ENCODE results near the gene GOLGA3. TPM values are rescaled to one million over a fixed set of nuclear protein-coding genes. Genes with fewer than 3 reads are reported as not detected.

GOLGA3 gene
- total and polyA plus RNA-seq, 2 donors (not counting 1 experiment from before 2014, with no cell fraction given), result 32.7 to 66.0 TPM

DNA sequence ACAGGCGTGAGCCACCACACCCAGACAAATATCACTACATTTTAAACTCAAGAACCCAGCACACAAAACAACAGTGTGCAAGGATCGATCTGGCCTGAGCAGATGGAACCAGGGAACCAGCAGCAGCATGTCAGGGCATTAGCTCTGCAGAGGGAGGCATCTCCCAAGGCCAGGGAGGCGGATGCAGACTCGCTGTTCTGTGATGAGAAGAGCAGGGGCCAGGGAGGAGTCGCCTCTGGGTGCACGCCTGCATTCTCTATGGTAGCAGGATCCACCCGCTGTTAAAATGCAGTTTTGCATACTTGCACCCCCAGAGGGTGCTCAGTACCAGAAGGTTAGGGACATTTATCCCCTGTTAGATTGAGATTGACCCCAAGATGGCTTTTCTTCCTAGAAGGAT, 100.2 kb downstream of the GOLGA3 start:
- Histone ChIP-seq H3K4me2 (replicated peaks; ENCODE audit: low read depth, low read length, poor library complexity, severe bottlenecking) (no peak overlapping the region), H3K9ac (ENCODE audit: low read length) (no peak overlapping the region), H3K27me3 (replicated peaks in 1 of 4; ENCODE audit: control extremely low read depth in 1 of 4, control insufficient read depth in 3 of 4, insufficient read depth in 4 of 4, low read length in 3 of 4) (no peaks in the 10 kb centered on the region), H3K4me3 (ENCODE audit: control extremely low read depth in 1 of 5, extremely low read depth in 1 of 5, insufficient read depth in 1 of 5, low read depth in 2 of 5, low read length in 4 of 5) (no peak overlapping the region), H3K36me3 (replicated peaks in 1 of 2; ENCODE audit: control extremely low read depth in 1 of 2, control insufficient read depth in 1 of 2, extremely low read depth in 1 of 2, insufficient read depth in 2 of 2, low read length in 1 of 2) (peaks cover 1 to 81% of the 10 kb centered on the region in 2 experiments), H4K20me1 (ENCODE audit: control insufficient read depth, insufficient read depth, low read length, poor library complexity, severe bottlenecking) (peaks cover 6% of the 10 kb centered on the region), H3K9me3 (ENCODE audit: control extremely low read depth in 1 of 3, control insufficient read depth in 2 of 3, insufficient read depth in 1 of 3, low read length in 2 of 3) (no peaks in the 10 kb centered on the region), H3K4me1 (ENCODE audit: control insufficient read depth in 2 of 2, insufficient read depth in 2 of 2, low read length in 2 of 2) (no peaks in the 10 kb centered on the region), H3K27ac (ENCODE audit: low read length in 2 of 2) (no peak overlapping the region), H2AFZ (ENCODE audit: insufficient read depth, low read depth, low read length, poor library complexity, severe bottlenecking) (no peak overlapping the region), H3K79me2 (ENCODE audit: control insufficient read depth, insufficient read depth, low read length) (peaks cover 10% of the 10 kb centered on the region)
- intact Hi-C loops (cut with micrococcal nuclease), result no loop called here
- ChIA-PET CTCF (no interaction called here), POLR2A (no interaction called here)
- no peaks in the 10 kb centered on the region for H3K4me1 Mint-ChIP-seq
- TF ChIP-seq EZH2 (IDR thresholded peaks at IDR 0.05; ENCODE audit: borderline replicate concordance, insufficient read depth, low read depth, low read length, poor library complexity, severe bottlenecking), result no peak
- TF ChIP-seq, protein P1, sequence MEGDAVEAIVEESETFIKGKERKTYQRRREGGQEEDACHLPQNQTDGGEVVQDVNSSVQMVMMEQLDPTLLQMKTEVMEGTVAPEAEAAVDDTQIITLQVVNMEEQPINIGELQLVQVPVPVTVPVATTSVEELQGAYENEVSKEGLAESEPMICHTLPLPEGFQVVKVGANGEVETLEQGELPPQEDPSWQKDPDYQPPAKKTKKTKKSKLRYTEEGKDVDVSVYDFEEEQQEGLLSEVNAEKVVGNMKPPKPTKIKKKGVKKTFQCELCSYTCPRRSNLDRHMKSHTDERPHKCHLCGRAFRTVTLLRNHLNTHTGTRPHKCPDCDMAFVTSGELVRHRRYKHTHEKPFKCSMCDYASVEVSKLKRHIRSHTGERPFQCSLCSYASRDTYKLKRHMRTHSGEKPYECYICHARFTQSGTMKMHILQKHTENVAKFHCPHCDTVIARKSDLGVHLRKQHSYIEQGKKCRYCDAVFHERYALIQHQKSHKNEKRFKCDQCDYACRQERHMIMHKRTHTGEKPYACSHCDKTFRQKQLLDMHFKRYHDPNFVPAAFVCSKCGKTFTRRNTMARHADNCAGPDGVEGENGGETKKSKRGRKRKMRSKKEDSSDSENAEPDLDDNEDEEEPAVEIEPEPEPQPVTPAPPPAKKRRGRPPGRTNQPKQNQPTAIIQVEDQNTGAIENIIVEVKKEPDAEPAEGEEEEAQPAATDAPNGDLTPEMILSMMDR (IDR thresholded peaks at IDR 0.05), result no peak
- no peaks in the 10 kb centered on the region for H3K9me3 Mint-ChIP-seq (ENCODE audit: insufficient read depth)
- ATAC-seq (ENCODE audit: low read depth), result no peak
- WGBS (ENCODE audit: insufficient coverage), result 98% methylated on average over 7 of the region's 7 CpGs
- no peak overlapping the region for H3K27ac Mint-ChIP-seq
- H3K27me3 Mint-ChIP-seq, result no peaks in the 10 kb centered on the region
- no peak overlapping the region for H3K4me3 Mint-ChIP-seq
- no peak for DNase-seq

DNA sequence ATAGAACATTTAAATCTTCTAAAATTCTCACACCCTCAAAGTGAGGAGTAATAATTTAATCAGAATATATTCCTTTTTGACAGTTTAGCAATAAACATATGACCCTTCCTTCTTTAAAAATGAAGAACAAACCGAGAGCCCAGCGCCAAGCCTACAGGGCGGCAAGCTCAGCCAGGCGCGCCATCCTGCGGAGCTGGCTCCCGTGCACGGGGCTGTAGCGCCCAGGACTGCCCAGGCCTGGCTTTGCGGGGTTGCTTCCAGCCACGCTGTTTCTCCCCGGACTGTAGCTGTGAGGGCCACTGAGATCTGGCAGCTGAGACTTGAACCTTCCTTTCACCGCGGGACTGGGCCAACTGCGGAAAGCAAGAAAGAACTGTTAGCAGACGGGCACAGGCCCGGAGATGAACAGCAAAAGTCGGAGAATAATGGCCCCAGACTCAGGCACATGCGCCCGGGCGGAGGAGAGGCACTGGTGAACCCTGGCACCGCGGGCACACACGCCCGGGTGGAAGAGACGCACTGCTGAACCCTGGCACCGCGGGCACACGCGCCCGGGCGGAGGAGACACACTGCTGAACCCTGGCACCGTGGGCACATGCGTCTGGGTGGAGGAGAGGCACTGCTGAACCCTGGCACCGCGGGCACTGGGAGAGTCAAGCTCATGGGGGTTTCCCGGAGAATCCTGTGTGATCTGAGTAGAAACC, 101.4 kb downstream of the GOLGA3 start:
- Histone ChIP-seq H3K9ac (ENCODE audit: low read length) (no peak overlapping the region), H3K4me1 (ENCODE audit: control insufficient read depth in 2 of 2, insufficient read depth in 2 of 2, low read length in 2 of 2) (no peaks in the 10 kb centered on the region), H3K4me3 (ENCODE audit: control extremely low read depth in 1 of 5, extremely low read depth in 1 of 5, insufficient read depth in 1 of 5, low read depth in 2 of 5, low read length in 4 of 5) (no peak overlapping the region), H3K79me2 (ENCODE audit: control insufficient read depth, insufficient read depth, low read length) (peaks cover 14% of the 10 kb centered on the region), H2AFZ (ENCODE audit: insufficient read depth, low read depth, low read length, poor library complexity, severe bottlenecking) (no peak overlapping the region), H4K20me1 (ENCODE audit: control insufficient read depth, insufficient read depth, low read length, poor library complexity, severe bottlenecking) (peaks cover 6% of the 10 kb centered on the region), H3K27ac (ENCODE audit: low read length in 2 of 2) (no peak overlapping the region), H3K4me2 (replicated peaks; ENCODE audit: low read depth, low read length, poor library complexity, severe bottlenecking) (no peak overlapping the region), H3K9me3 (ENCODE audit: control extremely low read depth in 1 of 3, control insufficient read depth in 2 of 3, insufficient read depth in 1 of 3, low read length in 2 of 3) (no peaks in the 10 kb centered on the region), H3K36me3 (replicated peaks in 1 of 2; ENCODE audit: control extremely low read depth in 1 of 2, control insufficient read depth in 1 of 2, extremely low read depth in 1 of 2, insufficient read depth in 2 of 2, low read length in 1 of 2) (peaks cover 1 to 81% of the 10 kb centered on the region in 2 experiments), H3K27me3 (replicated peaks in 1 of 4; ENCODE audit: control extremely low read depth in 1 of 4, control insufficient read depth in 3 of 4, insufficient read depth in 4 of 4, low read length in 3 of 4) (no peaks in the 10 kb centered on the region)
- H3K4me1 Mint-ChIP-seq, result no peaks in the 10 kb centered on the region
- ATAC-seq (ENCODE audit: low read depth) (no peak), DNase-seq (no peak)
- no peak for TF ChIP-seq EZH2 (IDR thresholded peaks at IDR 0.05; ENCODE audit: borderline replicate concordance, insufficient read depth, low read depth, low read length, poor library complexity, severe bottlenecking)
- TF ChIP-seq, protein P1 (IDR thresholded peaks at IDR 0.05), result no peak
- ChIA-PET CTCF (no interaction called here), POLR2A (no interaction called here)
- H3K27ac Mint-ChIP-seq, result no peak overlapping the region
- H3K9me3 Mint-ChIP-seq (ENCODE audit: insufficient read depth), result no peaks in the 10 kb centered on the region
- H3K27me3 Mint-ChIP-seq, result no peaks in the 10 kb centered on the region
- no peak overlapping the region for H3K4me3 Mint-ChIP-seq
- intact Hi-C loops (cut with micrococcal nuclease), result no loop called here
- 98% methylated on average over 36 of the region's 37 CpGs for WGBS (ENCODE audit: insufficient coverage)

Data from B cell (primary cell).